Calu3 (cell line): Measurements from ENCODE around the gene SHISA9. TPM values are rescaled to one million over a fixed set of nuclear protein-coding genes. Genes with fewer than 3 reads are reported as not detected.
"Not testable (repeated sequence)": the region's sequence is repeated elsewhere in the genome, so short reads cannot be mapped to it uniquely, and the experiment has no call there.

ENCODE experiments used
- BruUV-seq: library from RNA; stranded (reverse); fragments of 400-500 nt; replicated peaks from 2 replicates; lab custom pipeline; 2021; lab: Mats Ljungman, UMichigan
- CTCF ChIA-PET: fragments of 300-600 bp; sonication (Branson Sonifier 250); formaldehyde crosslinking; loops from one replicate; lab custom pipeline; 2022; ENCODE audit warnings: antibody characterized with exemption; lab: Charles Lee
- DNase-seq: peaks from one replicate; pipeline ENCODE4 v3.0.0; 2022
- H3K27ac Mint-ChIP-seq: one replicate; pipeline ENCODE4 v1.8.0; 2022; ENCODE audit warnings: mixed read lengths; ENCODE audit not compliant: unreplicated experiment
- H3K27me3 Mint-ChIP-seq: one replicate; pipeline ENCODE4 v1.8.0; 2022; ENCODE audit warnings: mixed read lengths; ENCODE audit not compliant: unreplicated experiment
- H3K36me3 Mint-ChIP-seq: one replicate; pipeline ENCODE4 v1.8.0; 2022; ENCODE audit warnings: mild to moderate bottlenecking, moderate library complexity, mixed read lengths; ENCODE audit not compliant: insufficient read depth, unreplicated experiment
- H3K4me1 Mint-ChIP-seq: one replicate; pipeline ENCODE4 v1.8.0; 2022; ENCODE audit warnings: mild to moderate bottlenecking, low read depth, mixed read lengths; ENCODE audit not compliant: unreplicated experiment
- H3K4me3 Mint-ChIP-seq: one replicate; pipeline ENCODE4 v1.8.0; 2022; ENCODE audit warnings: mild to moderate bottlenecking, low read depth, moderate library complexity, mixed read lengths; ENCODE audit not compliant: unreplicated experiment
- H3K9me3 Mint-ChIP-seq: one replicate; pipeline ENCODE4 v1.8.0; 2022; ENCODE audit warnings: low read depth, mixed read lengths; ENCODE audit not compliant: unreplicated experiment
- CTCF ChIP-seq: fragments of 200-600 bp; IDR thresholded peaks from one replicate; pipeline ENCODE4 v1.8.0; 2022; ENCODE audit warnings: antibody characterized with exemption; ENCODE audit not compliant: unreplicated experiment
- intact Hi-C: fragments of 100-400 bp; cut with micrococcal nuclease; formaldehyde crosslinking; loops from one replicate; pipeline ENCODE4 v1.10.0; 2022; ENCODE audit not compliant: unreplicated experiment
- total RNA-seq: library from RNA; stranded (reverse); gene quantifications from 2 replicates; pipeline ENCODE4 v1.2.3, GENCODE V29; 2022

SHISA9 gene
- total RNA-seq, 1 experiment from 2014 or later, result not detected

GRCh38 chr16:12920739-12921138, 19.3 kb downstream of the SHISA9 start:
- Mint-ChIP-seq H3K27me3 (peaks cover 42% of the 10 kb centered on the region), H3K9me3 (no peaks in the 10 kb centered on the region), H3K4me1 (no peaks in the 10 kb centered on the region), H3K27ac (no peak overlapping the region), H3K36me3 (no peaks in the 10 kb centered on the region), H3K4me3 (no peak overlapping the region)
- DNase-seq, result no peak
- no TSS peak for BruUV-seq
- CTCF ChIA-PET, result no interaction called here
- TF ChIP-seq CTCF, result no peak
- intact Hi-C loops, result no loop called here

- H3K27me3 Mint-ChIP-seq, result peaks cover 31% of the 10 kb centered on the region
- CTCF ChIA-PET, intact Hi-C loops, BruUV-seq, H3K4me3 Mint-ChIP-seq, H3K9me3 Mint-ChIP-seq, H3K36me3 Mint-ChIP-seq, DNase-seq, H3K4me1 Mint-ChIP-seq, H3K27ac Mint-ChIP-seq: not testable (repeated sequence)
Measured at GRCh38 chr16:12923640-12924039, 22.2 kb downstream of the SHISA9 start.

- CTCF ChIA-PET, result no interaction called here
Measured at GRCh38 chr16:12925026-12925800, 23.8 kb downstream of the SHISA9 start.

GRCh38 chr16:12927591-12927990, 26.2 kb downstream of the SHISA9 start:
- Mint-ChIP-seq H3K4me1 (no peaks in the 10 kb centered on the region), H3K36me3 (no peaks in the 10 kb centered on the region), H3K27ac (no peak overlapping the region), H3K9me3 (no peaks in the 10 kb centered on the region), H3K4me3 (no peak overlapping the region), H3K27me3 (peaks cover 22% of the 10 kb centered on the region)
- BruUV-seq, result no TSS peak
- intact Hi-C loops, result no loop called here
- no peak for TF ChIP-seq CTCF
- CTCF ChIA-PET, result no interaction called here
- DNase-seq, result no peak

More at GRCh38 chr16:12925026-12925800, 23.8 kb downstream of the SHISA9 start:
- intact Hi-C loops, result no loop called here
- Mint-ChIP-seq H3K4me3 (no peak overlapping the region), H3K27me3 (peaks cover 22% of the 10 kb centered on the region), H3K4me1 (no peaks in the 10 kb centered on the region), H3K36me3 (no peaks in the 10 kb centered on the region), H3K27ac (no peak overlapping the region), H3K9me3 (no peaks in the 10 kb centered on the region)
- DNase-seq, result no peak
- TF ChIP-seq CTCF, result no peak
- no TSS peak for BruUV-seq

- H3K4me3 Mint-ChIP-seq, result no peak overlapping the region
- H3K4me1 Mint-ChIP-seq, result no peaks in the 10 kb centered on the region
- TF ChIP-seq CTCF, result no peak
- intact Hi-C loops, result no loop called here
- DNase-seq, result no peak
- CTCF ChIA-PET, result no interaction called here
- no peaks in the 10 kb centered on the region for H3K36me3 Mint-ChIP-seq
- H3K9me3 Mint-ChIP-seq, result peaks cover 3% of the 10 kb centered on the region
- BruUV-seq, result no TSS peak
- H3K27me3 Mint-ChIP-seq, result no peaks in the 10 kb centered on the region
- H3K27ac Mint-ChIP-seq, result no peak overlapping the region
Measured at GRCh38 chr16:12930881-12931280, 29.5 kb downstream of the SHISA9 start.
